Keratinocyte (primary cell): ENCODE data around the gene S100A9. TPM values are rescaled to one million over a fixed set of nuclear protein-coding genes. Genes with fewer than 3 reads are reported as not detected.

Experiments
- DNase-seq: peaks from one replicate; pipeline ENCODE4 v3.0.0-alpha.2; 2011; ENCODE audit warnings: low read depth, missing footprints, low spot score
- FAIRE-seq: peaks from 2 replicates; lab custom pipeline; 2011; peaks lifted over from hg19 to GRCh38; lab: Jason Lieb, UNC
- H2AFZ ChIP-seq: 2 replicates; pipeline ENCODE4 v1.6.0; 2012; ENCODE audit warnings: low read length, control low read depth, inconsistent platforms; ENCODE audit not compliant: control insufficient read depth
- H3K27ac ChIP-seq: 2 replicates; pipeline ENCODE4 v1.5.1; 2011; ENCODE audit warnings: low read length; ENCODE audit not compliant: control insufficient read depth, insufficient read depth
- H3K27me3 ChIP-seq: 3 replicates; pipeline ENCODE4 v1.6.0; 2011; ENCODE audit warnings: low read length; ENCODE audit not compliant: control insufficient read depth, insufficient read depth; ENCODE audit errors: extremely low read depth
- H3K36me3 ChIP-seq, 2 experiments: 2 replicates in 1 of 2; 3 replicates in 1 of 2; pipeline ENCODE4 v1.5.1; 2011; ENCODE audit warnings: low read length in 2 of 2, mild to moderate bottlenecking in 1 of 2; ENCODE audit not compliant: control insufficient read depth in 2 of 2, insufficient read depth in 2 of 2; ENCODE audit errors: extremely low read depth in 1 of 2
- H3K4me1 ChIP-seq: 3 replicates; pipeline ENCODE4 v1.5.1; 2011; ENCODE audit warnings: low read length; ENCODE audit not compliant: control insufficient read depth, insufficient read depth; ENCODE audit errors: extremely low read depth
- H3K4me2 ChIP-seq: 3 replicates; pipeline ENCODE4 v1.6.0; 2011; ENCODE audit warnings: low read depth, low read length; ENCODE audit not compliant: control insufficient read depth, insufficient read depth; ENCODE audit errors: extremely low read depth
- H3K4me3 ChIP-seq, 3 experiments: fragments of 200-600 bp in 1 of 3; sonication (generic) in 1 of 3; 2 replicates in 2 of 3; 3 replicates in 1 of 3; pipeline ENCODE4 v1.5.1; 2011 to 2016; ENCODE audit warnings: low read length in 3 of 3, mild to moderate bottlenecking in 3 of 3, control low read depth in 2 of 3, inconsistent platforms in 1 of 3, low read depth in 1 of 3, mixed read lengths in 1 of 3, mixed run types in 1 of 3, moderate library complexity in 1 of 3; ENCODE audit not compliant: control insufficient read depth in 2 of 3, insufficient read depth in 2 of 3; ENCODE audit errors: extremely low read depth in 1 of 3
- H3K79me2 ChIP-seq: 2 replicates; pipeline ENCODE4 v1.6.0; 2012; ENCODE audit warnings: low read length; ENCODE audit not compliant: control insufficient read depth, insufficient read depth
- H3K9ac ChIP-seq: 3 replicates; pipeline ENCODE4 v1.6.0; 2011; ENCODE audit warnings: low read length; ENCODE audit not compliant: control insufficient read depth, insufficient read depth; ENCODE audit errors: extremely low read depth
- H3K9me1 ChIP-seq: 3 replicates; pipeline ENCODE4 v1.6.0; 2011; ENCODE audit warnings: low read length; ENCODE audit not compliant: control insufficient read depth, insufficient read depth; ENCODE audit errors: extremely low read depth
- H3K9me3 ChIP-seq: 2 replicates; pipeline ENCODE4 v1.5.1; 2012; ENCODE audit warnings: low read depth, low read length; ENCODE audit not compliant: control insufficient read depth
- H4K20me1 ChIP-seq: 3 replicates; pipeline ENCODE4 v1.6.0; 2011; ENCODE audit warnings: low read length; ENCODE audit not compliant: control insufficient read depth, insufficient read depth; ENCODE audit errors: extremely low read depth
- EZH2 ChIP-seq: IDR thresholded peaks from one replicate; pipeline ENCODE4 v1.6.1; 2012; ENCODE audit warnings: inconsistent platforms, mild to moderate bottlenecking, low read length, moderate library complexity
- dilution Hi-C: fragments of 300-500 bp; cut with MboI; formaldehyde crosslinking; loops from one replicate; pipeline ENCODE4 v1.7.0; 2020; ENCODE audit warnings: low sequenced_read_pairs; ENCODE audit not compliant: extremely low pct_ligation_motif_present
- polyA plus RNA-seq, 5 experiments: library from polyadenylated mRNA; depleted of rRNA in 3 of 5; stranded (reverse) in 3 of 5; stranded (forward) in 1 of 5; unstranded in 1 of 5; fragments of >200 nt; gene quantifications; 1 replicate in 1 of 5; 2 replicates in 3 of 5; 3 replicates in 1 of 5; pipeline versions ENCODE4 v1.2.1 to v1.2.3, GENCODE V29; 2011 to 2012; ENCODE audit warnings: missing spikeins in 2 of 5, low read depth in 1 of 5, low replicate concordance in 1 of 5
- TF ChIP-seq, protein P1 (sequence below), 3 experiments: IDR thresholded peaks in 1 of 3; conservative IDR thresholded peaks in 1 of 3; optimal IDR thresholded peaks in 1 of 3; 2 replicates in 2 of 3; 3 replicates in 1 of 3; pipeline versions ENCODE3 to v1.5.1; 2011; ENCODE audit warnings: low read length in 3 of 3, mild to moderate bottlenecking in 3 of 3, moderate library complexity in 2 of 3, control low read depth in 1 of 3, inconsistent platforms in 1 of 3; ENCODE audit not compliant: insufficient read depth in 2 of 3; ENCODE audit errors: extremely low read depth in 1 of 3

The S100A9 gene
- polyA plus RNA-seq, 1 donor (not counting 4 experiments of a cell fraction or from before 2014, with no cell fraction given), result 297 TPM

DNA sequence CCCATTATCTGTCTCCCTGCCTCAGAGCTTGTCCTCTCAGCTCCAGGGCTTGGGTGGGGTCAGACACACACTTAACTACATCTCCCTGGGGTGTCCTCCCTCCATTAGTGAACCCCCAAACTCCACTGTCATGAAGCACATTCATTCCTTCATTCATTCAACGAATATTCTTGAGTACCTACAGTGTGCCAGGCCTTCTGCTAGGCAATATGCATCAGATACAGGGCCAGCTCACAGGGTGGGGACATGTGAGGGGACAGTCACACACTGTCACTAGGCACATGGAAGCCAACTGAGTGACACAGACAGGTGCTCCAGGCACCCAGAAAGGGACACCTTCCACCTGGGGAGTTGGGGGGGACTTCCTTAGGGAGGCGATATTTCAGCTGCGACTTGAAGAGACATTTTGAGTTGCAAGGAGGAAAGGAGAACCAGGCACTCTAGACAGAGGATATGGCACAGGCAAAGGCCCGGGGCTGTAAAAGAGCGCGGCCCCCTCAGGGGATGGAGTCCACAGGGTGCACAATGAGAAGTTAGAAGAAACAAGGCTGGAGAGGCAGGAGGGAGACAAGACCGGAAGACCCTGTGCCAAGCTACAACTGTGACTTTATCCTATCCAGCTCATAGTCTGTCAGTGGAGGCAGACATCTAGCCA, 41.9 kb downstream of the S100A9 start:
- no peak for FAIRE-seq

DNA sequence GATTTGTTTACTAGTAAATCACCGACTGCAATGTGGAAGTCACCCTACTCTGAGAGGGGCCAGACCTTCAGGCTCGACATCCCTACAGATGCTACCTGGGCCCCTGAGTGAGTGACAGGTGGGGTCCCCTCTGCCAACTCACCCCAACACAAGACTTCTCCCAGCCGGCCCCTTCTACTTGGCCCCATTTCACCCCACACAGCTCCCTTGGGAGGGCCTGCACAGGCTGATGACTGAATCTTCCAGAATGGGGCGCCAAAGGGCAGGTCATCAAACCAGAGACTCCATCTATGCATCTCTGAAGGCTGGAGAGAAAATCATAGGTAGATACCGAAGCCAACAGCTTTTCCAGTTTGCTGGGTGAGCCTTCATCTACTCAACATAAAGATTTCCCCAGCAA, 42.6 kb downstream of the S100A9 start:
- no peak overlapping the region for H3K4me2 ChIP-seq
- TF ChIP-seq EZH2, result no peak
- TF ChIP-seq, protein P1, sequence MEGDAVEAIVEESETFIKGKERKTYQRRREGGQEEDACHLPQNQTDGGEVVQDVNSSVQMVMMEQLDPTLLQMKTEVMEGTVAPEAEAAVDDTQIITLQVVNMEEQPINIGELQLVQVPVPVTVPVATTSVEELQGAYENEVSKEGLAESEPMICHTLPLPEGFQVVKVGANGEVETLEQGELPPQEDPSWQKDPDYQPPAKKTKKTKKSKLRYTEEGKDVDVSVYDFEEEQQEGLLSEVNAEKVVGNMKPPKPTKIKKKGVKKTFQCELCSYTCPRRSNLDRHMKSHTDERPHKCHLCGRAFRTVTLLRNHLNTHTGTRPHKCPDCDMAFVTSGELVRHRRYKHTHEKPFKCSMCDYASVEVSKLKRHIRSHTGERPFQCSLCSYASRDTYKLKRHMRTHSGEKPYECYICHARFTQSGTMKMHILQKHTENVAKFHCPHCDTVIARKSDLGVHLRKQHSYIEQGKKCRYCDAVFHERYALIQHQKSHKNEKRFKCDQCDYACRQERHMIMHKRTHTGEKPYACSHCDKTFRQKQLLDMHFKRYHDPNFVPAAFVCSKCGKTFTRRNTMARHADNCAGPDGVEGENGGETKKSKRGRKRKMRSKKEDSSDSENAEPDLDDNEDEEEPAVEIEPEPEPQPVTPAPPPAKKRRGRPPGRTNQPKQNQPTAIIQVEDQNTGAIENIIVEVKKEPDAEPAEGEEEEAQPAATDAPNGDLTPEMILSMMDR (optimal IDR thresholded peaks at IDR 0.05 in 1 of 3, IDR thresholded peaks at IDR 0.05 in 1 of 3, conservative IDR thresholded peaks at IDR 0.05 in 1 of 3; ENCODE audit: extremely low read depth in 1 of 3, insufficient read depth in 2 of 3, low read length in 3 of 3), result peak; percentile 19 to 46 (median 39)
- H3K27me3 ChIP-seq, result peaks cover 24% of the 10 kb centered on the region
- no peak overlapping the region for H3K4me3 ChIP-seq
- FAIRE-seq (no peak), DNase-seq (no peak)
- H3K36me3 ChIP-seq, result no peaks in the 10 kb centered on the region
- H3K9ac ChIP-seq, result no peak overlapping the region
- H3K27ac ChIP-seq, result no peak overlapping the region
- H2AFZ ChIP-seq, result no peak overlapping the region
- dilution Hi-C loops, result loop anchor here (10.0 kb wide), 1 partner anchor 45 kb away; the partner anchor contains the start of gene S100A9
- H3K79me2 ChIP-seq, result no peaks in the 10 kb centered on the region
- H3K9me3 ChIP-seq, result no peaks in the 10 kb centered on the region
- H3K9me1 ChIP-seq, result no peaks in the 10 kb centered on the region
- no peaks in the 10 kb centered on the region for H4K20me1 ChIP-seq
- peaks cover 3% of the 10 kb centered on the region for H3K4me1 ChIP-seq

More for the DNA sequence above, 41.9 kb downstream of the S100A9 start:
- no peaks in the 10 kb centered on the region for H3K36me3 ChIP-seq
- peaks cover 24% of the 10 kb centered on the region for H3K27me3 ChIP-seq
- H3K4me2 ChIP-seq, result no peak overlapping the region
- H3K9ac ChIP-seq, result no peak overlapping the region
- no peaks in the 10 kb centered on the region for H4K20me1 ChIP-seq
- H3K4me3 ChIP-seq, result no peak overlapping the region
- no peaks in the 10 kb centered on the region for H3K9me3 ChIP-seq
- DNase-seq, result no peak
- peaks cover 10% of the 10 kb centered on the region for H3K4me1 ChIP-seq
- TF ChIP-seq, protein P1 (optimal IDR thresholded peaks at IDR 0.05 in 1 of 3, IDR thresholded peaks at IDR 0.05 in 1 of 3, conservative IDR thresholded peaks at IDR 0.05 in 1 of 3; ENCODE audit: extremely low read depth in 1 of 3, insufficient read depth in 2 of 3, low read length in 3 of 3), result no peak
- TF ChIP-seq EZH2, result no peak
- H3K9me1 ChIP-seq, result no peaks in the 10 kb centered on the region
- H2AFZ ChIP-seq, result no peak overlapping the region
- no peaks in the 10 kb centered on the region for H3K79me2 ChIP-seq
- H3K27ac ChIP-seq, result no peak overlapping the region
- dilution Hi-C loops, result loop anchor here (10.0 kb wide), 1 partner anchor 45 kb away; the partner anchor contains the start of gene S100A9
